Tibial nerve (tissue), 4 donors: ENCODE results near the gene ADGRL3. TPM values are rescaled to one million over a fixed set of nuclear protein-coding genes. Genes with fewer than 3 reads are reported as not detected.

Source experiments
- DNase-seq, 2 donors: peaks; one replicate each; pipeline ENCODE4 v3.0.0-alpha.2; 2019; ENCODE audit warnings: low spot score in 2 of 2
- H3K27ac ChIP-seq, 4 donors: fragments of 200-600 bp; sonication (generic) in 3 of 4; one replicate each; pipeline ENCODE4 v1.5.1; 2017 to 2019; ENCODE audit warnings: mild to moderate bottlenecking in 1 of 4
- H3K27me3 ChIP-seq, 2 donors: fragments of 200-600 bp; sonication (generic) in 1 of 2; one replicate each; pipeline versions ENCODE4 v1.5.1 to v1.6.0; 2017 to 2019
- H3K36me3 ChIP-seq, 3 donors: fragments of 200-600 bp; sonication (generic); one replicate each; pipeline ENCODE4 v1.5.1; 2018 to 2019
- H3K4me1 ChIP-seq, 4 donors: fragments of 200-600 bp; sonication (generic) in 3 of 4; one replicate each; pipeline ENCODE4 v1.5.1; 2017 to 2019
- H3K4me3 ChIP-seq, 4 donors: fragments of 200-600 bp; sonication (generic) in 3 of 4; one replicate each; pipeline ENCODE4 v1.5.1; 2017 to 2019; ENCODE audit warnings: mild to moderate bottlenecking in 1 of 4, moderate library complexity in 1 of 4
- H3K9me3 ChIP-seq, 4 donors: fragments of 200-600 bp; sonication (generic) in 3 of 4; one replicate each; pipeline ENCODE4 v1.5.1; 2017 to 2019
- EP300 ChIP-seq, 2 donors: sonication (generic); formaldehyde crosslinking; IDR thresholded peaks; one replicate each; pipeline ENCODE4 v1.6.1; 2017; ENCODE audit warnings: antibody characterized with exemption in 2 of 2, mild to moderate bottlenecking in 1 of 2
- POLR2A ChIP-seq, 2 donors: fragments of 450-650 bp; IDR thresholded peaks; one replicate each; pipeline ENCODE4 v1.6.1; 2017; ENCODE audit warnings: antibody characterized with exemption in 2 of 2, mild to moderate bottlenecking in 2 of 2, moderate library complexity in 2 of 2
- WGBS, 2 donors: methylation state at CpG; one replicate each; pipeline ENCODE4 v1.1.5; 2018; 5-methylcytosine and 5-hydroxymethylcytosine counted together
- total RNA-seq, 4 donors: library from RNA; depleted of rRNA; stranded (reverse); fragments of >200 nt; gene quantifications; one replicate each; pipeline ENCODE4 v1.1.0, GENCODE V29; 2016
- TF ChIP-seq, protein P1 (sequence below), 5 experiments: fragments of 200-600 bp in 3 of 5; fragments of 450-650 bp in 2 of 5; sonication (generic) in 3 of 5; IDR thresholded peaks; one replicate each; pipeline ENCODE4 v1.5.1; 2016 to 2019; ENCODE audit warnings: antibody characterized with exemption in 5 of 5, mild to moderate bottlenecking in 3 of 5, moderate library complexity in 2 of 5

ADGRL3 gene
- total RNA-seq, 4 donors from 2014 or later, result 20.1 to 51.3 (median 28.2) TPM

DNA sequence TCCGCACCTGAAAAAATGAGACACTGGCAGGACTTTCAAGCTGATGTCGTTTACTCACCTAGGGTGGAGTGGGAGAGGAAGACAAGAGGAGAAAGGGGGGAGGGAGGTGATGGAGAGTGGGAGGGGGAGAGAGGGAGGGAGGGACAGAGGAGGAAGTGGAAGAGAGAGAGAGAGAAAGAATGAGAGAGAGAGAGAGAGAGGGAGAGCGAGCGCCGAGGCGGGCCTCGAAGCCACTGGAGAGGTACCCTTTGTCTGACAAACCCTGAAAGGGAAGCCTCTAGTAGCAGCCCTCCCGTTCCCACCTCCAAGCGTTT lies 296 bp upstream of the ADGRL3 start:
- H3K4me1 ChIP-seq, result peaks cover 0 to 32% (median 0%) of the 10 kb centered on the region in 4 donors
- H3K4me3 ChIP-seq, result peak overlapping the region; percentile 52 to 75 (median 66)
- peak overlapping the region in 3 of 4 donors; percentile 44 to 85 (median 64) for H3K27ac ChIP-seq
- H3K27me3 ChIP-seq, result peaks cover 0 to 27% of the 10 kb centered on the region in 2 donors
- WGBS, 2 donors, result 6% methylated on average over 9 of the region's 9 CpGs
- no peak for TF ChIP-seq EP300 (IDR thresholded peaks at IDR 0.05)
- TF ChIP-seq, protein P1, sequence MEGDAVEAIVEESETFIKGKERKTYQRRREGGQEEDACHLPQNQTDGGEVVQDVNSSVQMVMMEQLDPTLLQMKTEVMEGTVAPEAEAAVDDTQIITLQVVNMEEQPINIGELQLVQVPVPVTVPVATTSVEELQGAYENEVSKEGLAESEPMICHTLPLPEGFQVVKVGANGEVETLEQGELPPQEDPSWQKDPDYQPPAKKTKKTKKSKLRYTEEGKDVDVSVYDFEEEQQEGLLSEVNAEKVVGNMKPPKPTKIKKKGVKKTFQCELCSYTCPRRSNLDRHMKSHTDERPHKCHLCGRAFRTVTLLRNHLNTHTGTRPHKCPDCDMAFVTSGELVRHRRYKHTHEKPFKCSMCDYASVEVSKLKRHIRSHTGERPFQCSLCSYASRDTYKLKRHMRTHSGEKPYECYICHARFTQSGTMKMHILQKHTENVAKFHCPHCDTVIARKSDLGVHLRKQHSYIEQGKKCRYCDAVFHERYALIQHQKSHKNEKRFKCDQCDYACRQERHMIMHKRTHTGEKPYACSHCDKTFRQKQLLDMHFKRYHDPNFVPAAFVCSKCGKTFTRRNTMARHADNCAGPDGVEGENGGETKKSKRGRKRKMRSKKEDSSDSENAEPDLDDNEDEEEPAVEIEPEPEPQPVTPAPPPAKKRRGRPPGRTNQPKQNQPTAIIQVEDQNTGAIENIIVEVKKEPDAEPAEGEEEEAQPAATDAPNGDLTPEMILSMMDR (IDR thresholded peaks at IDR 0.05), result no peak
- no peak for TF ChIP-seq POLR2A (IDR thresholded peaks at IDR 0.05)
- DNase-seq, result no peak
- H3K9me3 ChIP-seq, result no peaks in the 10 kb centered on the region
- no peaks in the 10 kb centered on the region for H3K36me3 ChIP-seq

GRCh38 chr4:61200916-61201526 lies 895 bp downstream of the ADGRL3 start:
- Histone ChIP-seq H3K4me3 (peak overlapping the region; percentile 52 to 75 (median 66)), H3K27ac (peak overlapping the region; percentile 44 to 85 (median 72)), H3K27me3 (peaks cover 0 to 27% of the 10 kb centered on the region in 2 donors), H3K36me3 (no peaks in the 10 kb centered on the region), H3K9me3 (no peaks in the 10 kb centered on the region), H3K4me1 (peaks cover 0 to 32% (median 0%) of the 10 kb centered on the region in 4 donors)
- WGBS, 2 donors, result 0 to 1% methylated on average over 32 of the region's 41 CpGs
- peak in 1 of 2 donors; percentile 7 for DNase-seq
- no peak for TF ChIP-seq POLR2A (IDR thresholded peaks at IDR 0.05)
- TF ChIP-seq, protein P1 (IDR thresholded peaks at IDR 0.05), result no peak
- TF ChIP-seq EP300 (IDR thresholded peaks at IDR 0.05), result peak in 1 of 2 donors; percentile 32

- Histone ChIP-seq H3K4me3 (peak overlapping the region; percentile 52 to 75 (median 66)), H3K4me1 (peaks cover 0 to 32% (median 0%) of the 10 kb centered on the region in 4 donors), H3K9me3 (no peaks in the 10 kb centered on the region), H3K27me3 (peaks cover 0 to 27% of the 10 kb centered on the region in 2 donors), H3K27ac (peak overlapping the region; percentile 41 to 85 (median 62)), H3K36me3 (no peaks in the 10 kb centered on the region)
- DNase-seq, result no peak
- 1 to 3% methylated on average over 28 of the region's 28 CpGs for WGBS, 2 donors
- TF ChIP-seq POLR2A (IDR thresholded peaks at IDR 0.05) (no peak), EP300 (IDR thresholded peaks at IDR 0.05) (no peak)
Measured at GRCh38 chr4:61201561-61201960, 1.4 kb downstream of the ADGRL3 start.

DNA sequence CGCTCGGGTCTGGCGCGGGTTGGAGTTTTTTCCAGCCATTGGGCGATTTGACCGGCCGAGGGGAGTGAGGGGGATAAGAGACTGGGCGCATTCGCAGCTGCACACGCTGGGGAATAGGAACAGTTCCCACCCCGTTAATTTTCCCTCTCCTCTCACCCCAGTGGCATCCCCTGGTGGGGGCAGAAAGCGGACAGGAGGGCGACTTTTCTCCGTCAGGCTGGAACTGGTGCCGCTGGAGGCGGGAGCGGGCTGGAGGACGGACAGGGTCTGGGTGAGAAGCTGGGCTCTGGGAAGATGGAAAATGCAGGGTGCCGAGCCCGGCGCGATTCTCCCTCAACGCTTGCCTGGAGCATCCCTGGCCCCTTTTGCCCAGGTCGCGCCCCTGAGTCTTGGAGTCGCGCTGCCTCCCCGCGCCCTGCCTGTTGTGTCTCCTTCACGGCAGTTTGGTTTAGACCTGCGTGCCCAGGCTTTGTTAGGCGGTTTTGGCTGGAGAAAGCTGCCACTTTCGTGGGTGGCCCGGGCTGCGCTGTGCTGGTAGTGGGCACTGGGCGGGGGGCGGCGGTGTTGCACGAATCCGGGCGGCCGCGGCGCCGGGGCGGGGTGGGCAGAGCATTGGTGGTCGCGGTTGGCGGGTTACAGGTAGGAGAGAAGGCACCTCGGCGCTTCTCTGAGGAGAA lies 2.0 kb downstream of the ADGRL3 start:
- Histone ChIP-seq H3K4me3 (peak overlapping the region; percentile 52 to 75 (median 66)), H3K9me3 (no peaks in the 10 kb centered on the region), H3K4me1 (peaks cover 0 to 32% (median 0%) of the 10 kb centered on the region in 4 donors), H3K27me3 (peaks cover 0 to 27% of the 10 kb centered on the region in 2 donors), H3K27ac (peak overlapping the region; percentile 41 to 85 (median 62)), H3K36me3 (no peaks in the 10 kb centered on the region)
- WGBS, 2 donors, result 0 to 2% methylated on average over 35 to 50 of the region's 51 CpGs
- TF ChIP-seq, protein P1 (IDR thresholded peaks at IDR 0.05), result no peak
- TF ChIP-seq EP300 (IDR thresholded peaks at IDR 0.05) (no peak), POLR2A (IDR thresholded peaks at IDR 0.05) (no peak)
- DNase-seq, result no peak

GRCh38 chr4:61202638-61203435 lies 2.7 kb downstream of the ADGRL3 start:
- Histone ChIP-seq H3K36me3 (no peaks in the 10 kb centered on the region), H3K9me3 (no peaks in the 10 kb centered on the region), H3K4me3 (peak overlapping the region; percentile 52 to 75 (median 66)), H3K4me1 (peaks cover 0 to 32% (median 0%) of the 10 kb centered on the region in 4 donors), H3K27me3 (peaks cover 0 to 27% of the 10 kb centered on the region in 2 donors), H3K27ac (peak overlapping the region; percentile 41 to 85 (median 62))
- TF ChIP-seq, protein P1 (IDR thresholded peaks at IDR 0.05), result no peak
- TF ChIP-seq EP300 (IDR thresholded peaks at IDR 0.05) (no peak), POLR2A (IDR thresholded peaks at IDR 0.05) (no peak)
- WGBS, 2 donors, result 0 to 4% methylated on average over 10 to 32 of the region's 41 CpGs
- DNase-seq, result no peak
